ENCODE data around the gene THSD7B.

The THSD7B gene

DNA sequence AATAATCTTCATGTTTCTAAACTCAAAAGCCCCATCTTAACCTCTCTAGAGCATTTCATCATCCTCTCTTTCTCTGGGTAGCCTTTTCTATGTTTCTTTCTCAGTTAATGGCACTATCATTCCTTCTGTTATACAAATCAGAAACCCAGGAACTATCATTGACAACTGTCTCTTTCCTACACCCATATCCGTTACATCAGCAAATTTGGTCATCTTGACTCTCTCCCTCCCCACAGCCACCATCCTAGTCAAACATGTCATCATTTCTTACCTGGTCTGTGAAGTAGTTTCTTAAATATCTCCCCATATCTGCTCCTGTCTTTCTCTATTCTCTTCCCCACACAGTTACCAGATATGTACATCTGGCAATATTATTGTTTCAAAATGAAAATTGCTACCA lies 62.8 kb downstream of the THSD7B start:
- DNase-seq, result no peak

- DNase-seq, result no peak
Observed at GRCh38 chr2:136828774-136829173, 63.4 kb downstream of the THSD7B start.

- DNase-seq, result no peak
Observed at GRCh38 chr2:136844546-136844945, 79.2 kb downstream of the THSD7B start.

DNA sequence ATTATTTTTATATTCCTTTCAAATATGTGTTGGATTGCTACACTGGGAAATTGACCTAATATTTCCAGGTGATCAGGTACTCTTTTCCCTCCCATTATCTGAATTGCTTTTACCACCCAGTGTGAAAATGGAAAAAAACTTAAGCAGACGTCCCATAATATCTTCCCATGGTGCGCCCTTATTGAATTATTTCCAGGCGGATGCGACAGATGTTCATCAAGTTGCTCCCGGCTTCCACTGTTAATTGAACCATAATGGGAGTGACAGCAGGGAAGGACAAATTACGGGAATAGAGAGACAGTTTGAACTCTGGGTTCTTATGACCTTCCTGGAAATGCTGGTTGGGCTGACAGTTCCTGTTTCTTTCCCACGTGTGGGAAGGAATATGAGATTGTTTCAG lies 93.3 kb downstream of the THSD7B start:
- DNase-seq, result no peak

DNA sequence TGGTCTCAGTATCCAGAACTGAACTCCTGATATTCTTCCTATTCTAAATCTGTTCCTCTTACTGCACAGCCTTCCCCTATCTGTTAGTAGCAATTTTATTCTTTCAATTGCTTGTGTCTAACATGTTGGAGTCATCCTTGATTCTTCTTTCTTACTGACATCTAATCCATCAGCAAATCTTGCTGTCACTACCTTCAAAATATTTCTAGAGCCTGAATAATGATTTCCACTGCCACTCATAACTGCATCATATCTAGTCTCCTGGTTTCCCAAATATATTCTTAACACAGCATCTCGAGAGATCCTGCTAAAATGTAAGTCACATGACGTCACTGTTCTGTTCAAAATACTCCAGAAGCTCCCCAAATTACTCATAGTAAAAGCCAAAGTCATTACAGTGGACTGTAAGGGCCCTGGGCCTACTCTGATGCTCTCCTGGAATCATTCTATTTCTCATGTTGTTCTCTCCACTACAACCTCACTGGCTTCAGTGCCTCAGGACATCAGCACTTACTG lies 95.2 kb downstream of the THSD7B start:
- no peak for DNase-seq

- DNase-seq, result no peak
Observed at GRCh38 chr2:136863468-136863867, 98.1 kb downstream of the THSD7B start.

GRCh38 chr2:136863874-136864273 lies 98.5 kb downstream of the THSD7B start:
- DNase-seq, result no peak

DNA sequence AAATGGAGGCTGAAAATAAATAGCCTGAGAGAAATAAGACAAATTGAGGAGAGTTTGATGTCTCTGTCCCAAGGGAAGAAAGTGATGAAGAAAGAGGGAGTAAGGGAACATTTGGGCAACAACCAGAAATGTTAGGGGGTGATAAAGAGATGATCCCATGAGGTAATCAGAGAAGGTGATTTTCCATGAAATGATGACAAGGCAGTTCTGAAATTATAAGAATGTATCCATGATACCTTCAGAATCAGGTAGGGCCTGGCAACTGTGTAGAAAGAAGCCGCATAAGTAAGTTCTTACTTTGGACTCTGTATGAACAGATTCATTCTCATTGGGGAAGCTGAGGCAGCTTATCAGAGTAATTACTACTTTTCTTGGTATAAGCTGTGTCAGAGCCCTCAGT lies 106.1 kb downstream of the THSD7B start:
- DNase-seq, result no peak

GRCh38 chr2:136874258-136874657 lies 108.9 kb downstream of the THSD7B start:
- peak; percentile 0 for DNase-seq

DNA sequence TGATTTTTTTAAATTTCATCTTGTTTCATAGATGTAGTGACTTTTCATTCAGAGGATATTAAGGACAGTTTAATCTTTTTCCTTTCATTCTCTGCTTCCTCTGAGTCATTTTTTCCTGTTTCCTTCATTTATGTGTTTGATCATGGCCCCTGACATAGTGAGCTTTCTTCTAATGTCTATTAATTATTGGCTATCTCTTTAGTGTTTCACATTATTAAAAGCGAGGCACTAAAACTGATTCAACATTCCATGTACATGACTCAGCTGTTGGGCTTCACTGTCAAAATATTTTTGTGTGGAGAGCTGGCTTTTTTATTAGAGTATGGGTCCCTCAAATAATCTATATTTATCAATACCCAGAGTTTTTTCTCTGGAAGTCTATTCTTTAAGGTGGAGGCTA lies 125.8 kb downstream of the THSD7B start:
- no peak for DNase-seq

DNA sequence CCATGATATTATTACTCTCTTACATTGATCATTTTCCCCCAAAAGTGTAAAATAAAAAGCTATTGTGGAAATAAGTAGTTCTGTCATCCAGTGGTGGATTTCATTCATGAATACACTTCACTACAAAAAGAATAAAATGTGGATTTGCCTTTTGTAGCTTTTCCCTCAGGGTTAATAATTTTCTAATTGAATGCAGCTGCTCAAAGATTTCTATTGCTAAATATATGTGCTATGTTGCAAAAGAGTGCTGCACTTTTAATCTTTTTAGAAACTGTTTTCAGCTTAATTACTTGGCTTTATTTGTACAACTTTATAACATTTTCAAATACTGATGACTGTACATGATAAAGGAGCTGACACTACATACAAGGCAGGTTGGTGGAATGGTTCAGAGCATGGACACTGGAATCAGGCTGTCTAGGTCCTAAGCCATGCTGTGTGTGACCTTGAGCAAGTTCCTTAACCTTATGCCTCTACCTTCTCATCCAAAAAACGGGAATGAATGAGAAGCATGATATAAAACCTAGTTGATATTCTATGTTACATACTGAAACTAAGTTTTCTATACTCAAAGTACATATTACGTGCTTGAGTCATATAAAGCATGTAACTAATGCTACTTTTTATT lies 128.8 kb downstream of the THSD7B start:
- DNase-seq, result no peak

DNA sequence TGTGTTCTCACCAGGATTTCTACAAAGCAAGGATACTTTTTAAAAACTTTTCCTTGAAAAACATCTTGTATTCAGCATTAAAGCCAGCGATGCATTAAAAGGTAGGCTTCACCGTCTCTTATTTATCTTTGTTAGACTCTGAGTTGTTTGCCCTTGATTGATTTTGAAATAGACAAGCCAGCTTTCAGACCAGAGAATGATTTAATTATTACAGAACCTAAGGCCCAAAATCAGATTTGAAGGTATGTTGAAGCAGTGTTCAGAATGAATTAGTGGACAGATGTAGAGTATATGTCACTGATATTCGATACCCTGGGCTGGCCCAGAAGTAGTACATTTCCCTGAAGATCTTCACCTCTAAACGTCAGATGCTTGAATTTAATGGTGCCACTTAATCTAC lies 136.4 kb downstream of the THSD7B start:
- DNase-seq, result no peak

GRCh38 chr2:136905779-136906178 lies 140.4 kb downstream of the THSD7B start:
- no peak for DNase-seq

DNA sequence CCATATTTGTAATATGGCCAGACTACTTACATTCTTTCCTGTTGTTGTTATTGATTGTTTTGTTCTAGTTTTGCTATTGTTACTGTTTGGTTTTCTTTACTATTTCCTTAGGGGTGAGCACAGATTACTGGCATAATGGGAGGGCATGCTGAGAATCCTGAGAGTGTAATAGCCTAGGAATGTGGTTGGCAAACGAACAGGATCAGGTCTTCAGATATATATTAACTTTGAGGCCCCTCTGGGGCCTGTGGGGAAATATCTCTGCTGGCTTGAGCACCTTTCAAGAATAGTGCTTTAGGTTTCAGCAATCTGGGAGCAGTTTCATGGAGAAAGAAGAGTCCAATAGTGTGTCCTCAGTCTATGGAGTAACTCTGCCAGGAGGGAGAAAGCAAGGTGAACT lies 144.4 kb downstream of the THSD7B start:
- no peak for DNase-seq

- no peak for DNase-seq
Observed at GRCh38 chr2:136916131-136916530, 150.8 kb downstream of the THSD7B start.

DNA sequence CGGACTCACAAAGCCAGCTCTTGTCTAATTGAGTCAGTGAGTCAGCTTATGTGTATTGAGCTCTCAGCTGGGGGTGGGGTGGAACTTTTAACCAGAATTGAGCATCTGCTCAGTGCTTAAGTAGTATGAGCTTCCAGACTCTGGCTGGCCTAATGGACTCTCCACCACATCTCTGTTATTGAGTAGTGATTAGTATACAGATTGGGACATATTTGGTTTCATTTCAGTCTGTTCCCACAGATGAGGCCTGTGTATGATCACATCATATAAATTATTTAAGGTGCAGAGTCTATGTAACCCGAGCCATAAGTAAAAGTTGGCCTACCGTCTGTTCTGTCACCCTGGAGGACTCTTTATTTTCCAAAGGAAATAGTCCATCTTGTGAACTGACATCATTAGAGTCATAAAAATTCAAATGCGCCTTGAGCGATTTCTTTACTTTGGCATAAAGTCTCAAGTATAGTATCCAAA lies 152.1 kb downstream of the THSD7B start:
- no peak for DNase-seq

GRCh38 chr2:136919682-136920081 lies 154.3 kb downstream of the THSD7B start:
- DNase-seq, result no peak

GRCh38 chr2:136920652-136921333 lies 155.4 kb downstream of the THSD7B start:
- no peak for DNase-seq

- DNase-seq, result no peak
Observed at GRCh38 chr2:136927156-136927555, 161.8 kb downstream of the THSD7B start.

GRCh38 chr2:136929531-136929930 lies 164.2 kb downstream of the THSD7B start:
- no peak for DNase-seq

DNA sequence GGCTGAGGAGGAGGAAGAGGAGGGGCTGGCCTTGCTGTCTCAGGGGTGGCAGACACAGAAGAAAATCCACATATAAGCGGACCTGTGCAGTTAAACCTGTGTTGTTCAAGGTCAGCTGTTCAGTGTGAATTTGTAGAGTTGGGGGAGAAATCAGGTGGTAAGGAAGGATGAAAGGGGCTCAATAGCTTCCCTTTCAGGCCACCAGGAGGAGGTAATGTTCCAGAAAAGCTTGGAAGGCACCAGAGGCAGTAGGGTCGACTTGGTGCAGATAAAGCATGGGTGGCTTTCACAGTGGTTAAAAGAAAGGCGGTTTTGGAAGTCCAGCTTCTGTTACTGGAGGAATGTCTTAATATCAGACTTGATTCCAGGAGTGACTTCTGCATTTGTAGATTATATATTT lies 167.4 kb downstream of the THSD7B start:
- no peak for DNase-seq

DNA sequence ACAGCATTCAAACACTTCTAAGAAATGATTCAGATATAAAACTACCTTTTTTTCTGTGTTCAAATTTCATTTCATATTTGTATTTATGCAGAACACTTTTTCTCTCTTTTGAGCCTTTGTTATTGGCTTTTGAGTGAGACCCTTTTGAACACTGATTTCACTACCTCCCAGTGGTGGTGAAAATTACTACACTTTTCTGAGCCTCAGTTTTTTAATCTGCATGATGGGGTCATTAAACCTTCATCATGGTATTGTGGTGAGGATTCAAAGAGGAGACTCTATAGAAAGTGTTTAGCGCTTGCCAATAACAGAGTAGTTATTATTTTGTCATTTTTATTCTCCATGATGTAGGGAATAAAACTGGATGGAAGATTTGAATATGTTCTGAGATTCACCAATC lies 169.8 kb downstream of the THSD7B start:
- DNase-seq, result no peak

DNA sequence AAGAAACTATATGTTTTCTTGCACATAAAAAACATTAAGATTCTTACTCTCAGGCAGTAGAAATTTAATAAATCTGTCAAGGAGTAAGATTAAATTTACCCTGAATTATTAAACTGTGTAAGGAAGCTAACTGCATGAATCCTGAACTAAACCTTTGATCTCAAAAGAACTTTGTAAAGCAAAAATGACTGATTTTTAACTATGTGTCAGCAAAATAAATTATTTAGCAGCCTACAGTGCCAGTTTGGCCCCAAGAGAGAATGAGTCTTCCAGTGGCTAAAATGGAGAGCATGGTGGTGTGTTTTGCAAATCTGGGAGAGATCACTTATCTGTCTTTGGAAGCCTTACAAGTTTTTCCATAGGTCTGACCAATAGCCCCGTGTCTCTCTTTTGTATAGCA lies 190.7 kb downstream of the THSD7B start:
- no peak for DNase-seq

- no peak for DNase-seq
Observed at GRCh38 chr2:136957044-136957443, 191.7 kb downstream of the THSD7B start.

Measured in COR-L47 (cell line).